Measurements from ENCODE around the gene LPCAT2. TPM values are rescaled to one million over a fixed set of nuclear protein-coding genes. Genes with fewer than 3 reads are reported as not detected.

The LPCAT2 gene
- total RNA-seq, 4 donors from 2014 or later, result 10.0 to 21.7 (median 16.9) TPM

GRCh38 chr16:55515111-55515510, 6.2 kb downstream of the LPCAT2 start:
- H3K4me3 ChIP-seq, result no peak overlapping the region
- peaks cover 0 to 14% (median 5%) of the 10 kb centered on the region in 3 donors for H3K9me3 ChIP-seq
- WGBS, 2 donors, result 82 to 93% methylated on average over 1 of the region's 1 CpG
- no peak overlapping the region for H3K27ac ChIP-seq
- no peaks in the 10 kb centered on the region for H3K27me3 ChIP-seq
- no peaks in the 10 kb centered on the region for H3K36me3 ChIP-seq
- intact Hi-C loops (cut with DNase I), result no loop called here
- DNase-seq, result no peak
- TF ChIP-seq POLR2A (IDR thresholded peaks at IDR 0.05), result no peak
- TF ChIP-seq CTCF (IDR thresholded peaks at IDR 0.05), result no peak
- H3K4me1 ChIP-seq, result peaks cover 0 to 1% (median 0%) of the 10 kb centered on the region in 3 donors

GRCh38 chr16:55521792-55522191, 12.9 kb downstream of the LPCAT2 start:
- Histone ChIP-seq H3K27ac (no peak overlapping the region), H3K4me1 (no peaks in the 10 kb centered on the region), H3K27me3 (no peaks in the 10 kb centered on the region), H3K36me3 (no peaks in the 10 kb centered on the region), H3K4me3 (no peak overlapping the region), H3K9me3 (no peaks in the 10 kb centered on the region)
- TF ChIP-seq POLR2A (IDR thresholded peaks at IDR 0.05), result no peak
- no peak for TF ChIP-seq CTCF (IDR thresholded peaks at IDR 0.05)
- WGBS, 2 donors, result 56 to 100% methylated on average over 1 of the region's 1 CpG
- intact Hi-C loops (cut with DNase I), result no loop called here
- DNase-seq, result no peak

- Histone ChIP-seq H3K36me3 (peaks cover 0 to 12% (median 0%) of the 10 kb centered on the region in 3 donors), H3K9me3 (no peaks in the 10 kb centered on the region), H3K4me3 (no peak overlapping the region), H3K27me3 (no peaks in the 10 kb centered on the region), H3K4me1 (no peaks in the 10 kb centered on the region), H3K27ac (no peak overlapping the region)
- intact Hi-C loops (cut with DNase I), result no loop called here
- TF ChIP-seq POLR2A (IDR thresholded peaks at IDR 0.05), result no peak
- no peak for TF ChIP-seq CTCF (IDR thresholded peaks at IDR 0.05)
- WGBS, 2 donors, result 28 to 38% methylated on average over 2 of the region's 2 CpGs
- DNase-seq, result no peak
Observed at GRCh38 chr16:55526441-55526840, 17.6 kb downstream of the LPCAT2 start.

GRCh38 chr16:55527885-55528284, 19.0 kb downstream of the LPCAT2 start:
- no peaks in the 10 kb centered on the region for H3K4me1 ChIP-seq
- H3K9me3 ChIP-seq, result no peaks in the 10 kb centered on the region
- TF ChIP-seq POLR2A (IDR thresholded peaks at IDR 0.05) (no peak), CTCF (IDR thresholded peaks at IDR 0.05) (no peak)
- no peak for DNase-seq
- intact Hi-C loops (cut with DNase I), result no loop called here
- no peak overlapping the region for H3K4me3 ChIP-seq
- no peaks in the 10 kb centered on the region for H3K27me3 ChIP-seq
- H3K27ac ChIP-seq, result no peak overlapping the region
- H3K36me3 ChIP-seq, result peaks cover 0 to 12% (median 0%) of the 10 kb centered on the region in 3 donors

- intact Hi-C loops (cut with DNase I), result no loop called here
- Histone ChIP-seq H3K4me1 (no peaks in the 10 kb centered on the region), H3K27ac (no peak overlapping the region), H3K36me3 (peaks cover 0 to 12% (median 0%) of the 10 kb centered on the region in 3 donors), H3K4me3 (no peak overlapping the region), H3K27me3 (no peaks in the 10 kb centered on the region), H3K9me3 (no peaks in the 10 kb centered on the region)
- TF ChIP-seq CTCF (IDR thresholded peaks at IDR 0.05) (no peak), POLR2A (IDR thresholded peaks at IDR 0.05) (no peak)
- WGBS, 2 donors, result 70 to 83% methylated on average over 2 of the region's 2 CpGs
- no peak for DNase-seq
Observed at GRCh38 chr16:55529018-55529417, 20.1 kb downstream of the LPCAT2 start.

Measured in esophagus squamous epithelium (tissue), 5 donors.